Activated CD8-positive, alpha-beta T cell treated with anti-CD3 and anti-CD28 coated beads for 36 hours (primary cell): ENCODE data around the gene ANKRD2. TPM values are rescaled to one million over a fixed set of nuclear protein-coding genes. Genes with fewer than 3 reads are reported as not detected.
A peak's percentile ranks its signal among the peaks of the same experiment; 100 is the strongest.

Source experiments
- ATAC-seq: fragments of 200-7000 bp; cut with Tn5 transposase; one replicate; pipeline ENCODE4 v1.10.0; 2021; ENCODE audit warnings: mild to moderate bottlenecking, moderate library complexity
- CTCF ChIA-PET: fragments of 350-600 bp; sonication (Branson Sonifier 250); formaldehyde crosslinking; loops from one replicate; lab custom pipeline; 2021; ENCODE audit warnings: antibody characterized with exemption; lab: Charles Lee
- POLR2A ChIA-PET: fragments of 350-600 bp; sonication (Branson Sonifier 250); formaldehyde crosslinking; loops from one replicate; lab custom pipeline; 2021; ENCODE audit warnings: antibody characterized with exemption; lab: Charles Lee
- DNase-seq: peaks from one replicate; pipeline ENCODE4 v3.0.0-alpha.2; 2020
- H3K27ac Mint-ChIP-seq: one replicate; pipeline ENCODE4 v1.8.0; 2021; ENCODE audit warnings: mild to moderate bottlenecking, mixed read lengths
- H3K27me3 Mint-ChIP-seq: one replicate; pipeline ENCODE4 v1.8.0; 2021; ENCODE audit warnings: mixed read lengths
- H3K36me3 Mint-ChIP-seq: one replicate; pipeline ENCODE4 v1.8.0; 2021; ENCODE audit warnings: low read depth, mixed read lengths
- H3K4me1 Mint-ChIP-seq: one replicate; pipeline ENCODE4 v1.8.0; 2021; ENCODE audit warnings: low read depth, mixed read lengths
- H3K4me3 Mint-ChIP-seq: one replicate; pipeline ENCODE4 v1.8.0; 2021; ENCODE audit warnings: mild to moderate bottlenecking, moderate library complexity, mixed read lengths
- H3K9me3 Mint-ChIP-seq: one replicate; pipeline ENCODE4 v1.8.0; 2021; ENCODE audit warnings: mixed read lengths
- CTCF ChIP-seq: fragments of 200-600 bp; IDR thresholded peaks from one replicate; pipeline ENCODE4 v1.8.0; 2022; ENCODE audit warnings: antibody characterized with exemption, mild to moderate bottlenecking
- intact Hi-C: fragments of 100-400 bp; cut with micrococcal nuclease; formaldehyde crosslinking; loops from one replicate; pipeline ENCODE4 v1.10.0; 2022
- total RNA-seq, 2 experiments: library from RNA; stranded (reverse); gene quantifications; one replicate each; pipeline ENCODE4 v1.2.3, GENCODE V29; 2021

The ANKRD2 gene
- total RNA-seq, 2 experiments from 2014 or later: not detected

- peaks cover 22% of the 10 kb centered on the region for H3K4me1 Mint-ChIP-seq
- no peaks in the 10 kb centered on the region for H3K9me3 Mint-ChIP-seq
- H3K4me3 Mint-ChIP-seq: no peak overlapping the region
- DNase-seq: no peak
- no peaks in the 10 kb centered on the region for H3K36me3 Mint-ChIP-seq
- ChIA-PET POLR2A (no interaction called here), CTCF (interaction anchor here (0.6 to 3.5 kb wide), 6 partner anchors 10 to 580 kb away, joined by 3 to 19 read pairs (median 4); no protein-coding TSS in a partner anchor)
- intact Hi-C loops: no loop called here
- ATAC-seq: no peak
- H3K27ac Mint-ChIP-seq: no peak overlapping the region
- H3K27me3 Mint-ChIP-seq: no peaks in the 10 kb centered on the region
- no peak for TF ChIP-seq CTCF
These were observed 32.9 kb upstream of the ANKRD2 start for GRCh38 chr10:97539523-97540200.

- Mint-ChIP-seq H3K9me3 (no peaks in the 10 kb centered on the region), H3K36me3 (no peaks in the 10 kb centered on the region), H3K27ac (no peak overlapping the region), H3K4me3 (no peak overlapping the region), H3K27me3 (no peaks in the 10 kb centered on the region), H3K4me1 (peaks cover 23% of the 10 kb centered on the region)
- no peak for TF ChIP-seq CTCF
- intact Hi-C loops: no loop called here
- CTCF ChIA-PET: interaction anchor here (0.6 to 3.5 kb wide), 5 partner anchors 12 to 578 kb away, joined by 3 to 19 read pairs (median 4); no protein-coding TSS in a partner anchor
- DNase-seq (no peak), ATAC-seq (no peak)
- POLR2A ChIA-PET: no interaction called here
These were observed 31.7 kb upstream of the ANKRD2 start for GRCh38 chr10:97540669-97541500.

GRCh38 chr10:97542169-97543024 is 30.2 kb upstream of the ANKRD2 start:
- POLR2A ChIA-PET: interaction anchor here (0.5 to 1.0 kb wide), 3 partner anchors 84 to 95 kb away, joined by 3 read pairs; no protein-coding TSS in a partner anchor
- CTCF ChIA-PET: interaction anchor here (0.9 to 2.0 kb wide), 2 partner anchors 8 to 12 kb away, joined by 3 to 5 read pairs; no protein-coding TSS in a partner anchor
- H3K9me3 Mint-ChIP-seq: no peaks in the 10 kb centered on the region
- H3K27ac Mint-ChIP-seq: peak overlapping the region; percentile 61
- DNase-seq (peak; percentile 63), ATAC-seq (peak; percentile 63)
- no peaks in the 10 kb centered on the region for H3K36me3 Mint-ChIP-seq
- H3K27me3 Mint-ChIP-seq: no peaks in the 10 kb centered on the region
- peaks cover 23% of the 10 kb centered on the region for H3K4me1 Mint-ChIP-seq
- intact Hi-C loops: no loop called here
- no peak for TF ChIP-seq CTCF
- no peak overlapping the region for H3K4me3 Mint-ChIP-seq

GRCh38 chr10:97543025-97543546 is 29.5 kb upstream of the ANKRD2 start:
- Mint-ChIP-seq H3K27me3 (no peaks in the 10 kb centered on the region), H3K4me3 (no peak overlapping the region), H3K9me3 (no peaks in the 10 kb centered on the region), H3K36me3 (no peaks in the 10 kb centered on the region), H3K4me1 (peaks cover 23% of the 10 kb centered on the region), H3K27ac (peak overlapping the region; percentile 61)
- intact Hi-C loops: no loop called here
- ATAC-seq: peak; percentile 86
- POLR2A ChIA-PET: interaction anchor here (0.5 to 1.0 kb wide), 2 partner anchors 83 to 94 kb away, joined by 3 read pairs; no protein-coding TSS in a partner anchor
- CTCF ChIA-PET: interaction anchor here (0.9 to 2.0 kb wide), 2 partner anchors 9 to 11 kb away, joined by 3 to 5 read pairs; no protein-coding TSS in a partner anchor
- TF ChIP-seq CTCF: no peak
- DNase-seq: peak; percentile 73
